DOHH2 (cell line): ENCODE data around the gene IQSEC3.
"Not testable (repeated sequence)": the region's sequence is repeated elsewhere in the genome, so short reads cannot be mapped to it uniquely, and the experiment has no call there.

ENCODE experiments used
- CTCF ChIP-seq: fragments of 200-600 bp; sonication (generic); IDR thresholded peaks from one replicate; pipeline ENCODE4 v1.5.1; 2014; ENCODE audit warnings: antibody characterized with exemption, mild to moderate bottlenecking, low read depth, low read length; ENCODE audit not compliant: poor library complexity, severe bottlenecking
- EZH2phosphoT487 ChIP-seq: fragments of 200-600 bp; sonication (generic); IDR thresholded peaks from 2 replicates; pipeline ENCODE4 v1.6.1; 2017; ENCODE audit warnings: borderline replicate concordance, mild to moderate bottlenecking, antibody characterized with exemption, low read length, moderate library complexity, mixed read lengths

- not testable (repeated sequence) for TF ChIP-seq CTCF, EZH2phosphoT487
These were observed 4.0 kb downstream of the IQSEC3 start for GRCh38 chr12:70541-70940.
